Loucy (cell line): Measurements from ENCODE around the gene OGA.

Experiments
- CTCF ChIP-seq: fragments of 200-600 bp; sonication (generic); conservative IDR thresholded peaks from 2 replicates; pipeline ENCODE4 v1.5.1; 2014; ENCODE audit warnings: mild to moderate bottlenecking, antibody characterized with exemption, low read length
- EZH2phosphoT487 ChIP-seq: fragments of 200-600 bp; IDR thresholded peaks from 2 replicates; pipeline ENCODE4 v1.6.1; 2018; ENCODE audit warnings: antibody characterized with exemption, mild to moderate bottlenecking, moderate library complexity, borderline replicate concordance

- TF ChIP-seq EZH2phosphoT487 (no peak), CTCF (no peak)
Observed at GRCh38 chr10:101858723-101859500, 40.7 kb upstream of the OGA start.
